ENCODE measurements around the gene ZC3H12D. TPM values are rescaled to one million over a fixed set of nuclear protein-coding genes. Genes with fewer than 3 reads are reported as not detected.

The ZC3H12D gene
- total and polyA plus RNA-seq, 7 donors: 0.17 to 0.41 (median 0.26) TPM

DNA sequence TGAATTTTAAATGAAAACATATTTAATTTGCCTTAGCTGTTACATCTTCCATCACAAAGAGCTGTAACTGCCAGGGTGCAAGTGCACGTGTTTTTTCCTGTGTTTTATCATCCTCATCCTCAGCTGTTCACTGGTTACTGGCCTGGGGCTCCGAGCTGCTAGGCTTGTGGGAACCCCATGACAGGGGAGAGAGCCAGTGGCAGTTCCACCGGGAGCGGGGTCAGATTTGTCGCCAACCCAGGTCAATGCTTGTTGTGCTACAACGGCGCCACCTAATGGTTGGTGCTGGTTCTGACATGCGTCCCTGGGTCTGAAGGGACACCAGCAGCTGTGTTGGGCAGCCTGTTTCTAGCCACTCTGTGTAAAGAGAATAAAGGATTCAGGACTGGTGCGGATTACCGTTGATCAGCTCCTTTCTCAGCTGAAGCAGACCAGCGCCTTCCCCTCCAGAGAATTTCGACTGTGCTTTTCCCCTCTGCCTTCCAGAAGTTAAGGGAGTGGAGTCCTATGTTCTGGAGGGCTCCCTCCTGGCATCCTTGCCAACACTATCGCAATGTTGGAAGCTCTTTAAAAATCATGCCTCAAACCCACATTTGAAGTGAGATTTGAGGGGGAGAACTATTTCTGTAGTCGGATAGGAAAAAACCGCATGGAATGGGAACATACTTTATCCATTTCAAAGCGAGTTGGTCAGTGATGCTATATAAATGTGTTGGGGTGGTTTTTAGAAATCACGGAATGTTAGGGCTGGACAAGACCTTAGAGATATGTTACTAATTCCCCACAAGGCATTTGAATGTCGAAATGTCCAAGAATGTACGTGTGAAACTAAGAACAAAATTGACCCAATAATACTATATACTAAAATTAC, 52.7 kb downstream of the ZC3H12D start:
- TF ChIP-seq, protein P1, sequence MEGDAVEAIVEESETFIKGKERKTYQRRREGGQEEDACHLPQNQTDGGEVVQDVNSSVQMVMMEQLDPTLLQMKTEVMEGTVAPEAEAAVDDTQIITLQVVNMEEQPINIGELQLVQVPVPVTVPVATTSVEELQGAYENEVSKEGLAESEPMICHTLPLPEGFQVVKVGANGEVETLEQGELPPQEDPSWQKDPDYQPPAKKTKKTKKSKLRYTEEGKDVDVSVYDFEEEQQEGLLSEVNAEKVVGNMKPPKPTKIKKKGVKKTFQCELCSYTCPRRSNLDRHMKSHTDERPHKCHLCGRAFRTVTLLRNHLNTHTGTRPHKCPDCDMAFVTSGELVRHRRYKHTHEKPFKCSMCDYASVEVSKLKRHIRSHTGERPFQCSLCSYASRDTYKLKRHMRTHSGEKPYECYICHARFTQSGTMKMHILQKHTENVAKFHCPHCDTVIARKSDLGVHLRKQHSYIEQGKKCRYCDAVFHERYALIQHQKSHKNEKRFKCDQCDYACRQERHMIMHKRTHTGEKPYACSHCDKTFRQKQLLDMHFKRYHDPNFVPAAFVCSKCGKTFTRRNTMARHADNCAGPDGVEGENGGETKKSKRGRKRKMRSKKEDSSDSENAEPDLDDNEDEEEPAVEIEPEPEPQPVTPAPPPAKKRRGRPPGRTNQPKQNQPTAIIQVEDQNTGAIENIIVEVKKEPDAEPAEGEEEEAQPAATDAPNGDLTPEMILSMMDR (IDR thresholded peaks at IDR 0.05): peak; percentile 99
- peak; percentile 93 to 98 (median 96) for ATAC-seq
- H3K27me3 ChIP-seq (ENCODE audit: insufficient read depth in 3 of 3, low read length in 2 of 3): no peaks in the 10 kb centered on the region
- no peak overlapping the region for H3K27ac ChIP-seq
- no peaks in the 10 kb centered on the region for H3K36me3 ChIP-seq (ENCODE audit: insufficient read depth in 1 of 2, low read depth in 1 of 2)
- H3K4me3 ChIP-seq: no peak overlapping the region
- peak; percentile 88 to 93 for DNase-seq
- no peaks in the 10 kb centered on the region for H3K9me3 ChIP-seq
- 23 to 31% (median 26%) methylated on average over 19 of the region's 19 CpGs for WGBS, 3 donors
- intact Hi-C loops (cut with DNase I): loop anchor here (1.0 to 2.0 kb wide), 3 partner anchors 349 to 403 kb away; no protein-coding TSS in a partner anchor
- H3K4me1 ChIP-seq: no peaks in the 10 kb centered on the region

DNA sequence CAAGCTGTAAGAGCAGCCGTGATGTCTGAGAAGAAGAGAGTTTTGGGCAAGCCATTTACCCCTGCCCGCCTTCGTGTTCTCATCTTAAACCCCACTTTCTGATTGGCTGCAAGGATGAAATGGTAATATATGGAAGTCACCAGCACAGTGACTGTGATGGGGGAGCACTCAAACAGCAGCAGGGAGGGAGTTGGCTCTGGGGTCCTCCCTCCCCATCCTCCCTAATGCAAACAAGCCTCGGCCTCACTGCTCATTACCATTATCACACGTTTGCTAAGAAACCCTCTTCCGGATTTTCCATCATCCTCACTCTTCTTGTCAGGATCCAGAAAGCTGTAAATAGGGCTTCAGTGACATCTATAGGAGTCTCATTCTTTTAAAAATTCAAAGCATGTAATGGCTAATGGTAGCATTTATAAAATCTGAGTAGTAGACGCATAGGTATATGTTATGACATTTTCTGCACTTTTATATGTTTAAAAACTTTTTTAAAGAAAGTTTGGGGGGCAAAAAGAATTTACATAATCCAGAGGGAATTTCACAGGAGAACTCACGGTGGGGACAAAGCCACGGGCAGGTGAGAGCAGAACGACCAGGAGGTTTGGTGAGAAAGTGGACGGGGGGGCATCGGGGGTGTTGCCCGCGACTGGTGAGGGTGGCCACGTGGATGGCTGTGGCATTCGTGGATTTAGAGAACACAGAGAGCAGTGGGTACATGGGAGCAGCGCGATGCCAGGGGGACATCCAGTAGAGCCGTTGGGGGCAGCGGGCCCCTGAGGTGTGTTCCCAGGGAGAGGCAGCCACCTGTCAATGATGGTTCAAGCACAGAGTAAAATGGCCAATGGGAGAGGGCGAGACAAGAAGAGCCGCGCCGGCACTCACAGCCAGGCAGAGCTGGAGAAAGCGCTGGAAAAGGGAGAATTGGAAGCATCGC, 55.1 kb downstream of the ZC3H12D start:
- H3K36me3 ChIP-seq (ENCODE audit: insufficient read depth in 1 of 2, low read depth in 1 of 2): no peaks in the 10 kb centered on the region
- TF ChIP-seq, protein P1 (IDR thresholded peaks at IDR 0.05): no peak
- no peak overlapping the region for H3K27ac ChIP-seq
- ATAC-seq: no peak
- DNase-seq: no peak
- intact Hi-C loops (cut with DNase I): loop anchor here in 1 of 2 donors (5.0 kb wide), 1 partner anchor 397 kb away; no protein-coding TSS in a partner anchor
- no peak overlapping the region for H3K4me3 ChIP-seq
- no peaks in the 10 kb centered on the region for H3K27me3 ChIP-seq (ENCODE audit: insufficient read depth in 3 of 3, low read length in 2 of 3)
- 85 to 89% (median 87%) methylated on average over 26 of the region's 26 CpGs for WGBS, 3 donors
- H3K9me3 ChIP-seq: no peaks in the 10 kb centered on the region
- no peaks in the 10 kb centered on the region for H3K4me1 ChIP-seq

DNA sequence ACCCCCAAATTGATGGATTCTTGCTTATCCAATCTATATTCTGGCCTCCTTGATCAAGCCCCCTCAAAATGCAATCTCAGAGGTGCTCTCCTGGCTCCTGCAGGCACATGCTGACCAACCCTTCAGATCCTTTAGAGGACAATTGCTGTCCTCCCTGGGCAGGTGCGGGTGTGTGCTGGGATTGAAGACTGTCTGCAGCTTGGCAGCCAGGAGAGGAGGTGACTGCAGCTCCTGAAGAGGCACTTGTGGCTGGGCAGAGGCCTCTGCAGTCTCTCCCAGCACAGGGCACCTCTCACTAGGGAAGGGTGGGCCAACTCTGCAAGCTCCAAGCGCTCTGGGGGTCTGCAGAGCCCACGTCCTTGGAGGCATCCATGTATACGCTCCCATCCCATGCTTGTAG, 56.2 kb downstream of the ZC3H12D start:
- H3K27me3 ChIP-seq (ENCODE audit: insufficient read depth in 3 of 3, low read length in 2 of 3): no peaks in the 10 kb centered on the region
- intact Hi-C loops (cut with DNase I): loop anchor here in 1 of 2 donors (5.0 kb wide), 1 partner anchor 396 kb away; no protein-coding TSS in a partner anchor
- H3K4me1 ChIP-seq: peaks cover 7% of the 10 kb centered on the region
- H3K9me3 ChIP-seq: no peaks in the 10 kb centered on the region
- no peak overlapping the region for H3K27ac ChIP-seq
- TF ChIP-seq, protein P1 (IDR thresholded peaks at IDR 0.05): no peak
- no peaks in the 10 kb centered on the region for H3K36me3 ChIP-seq (ENCODE audit: insufficient read depth in 1 of 2, low read depth in 1 of 2)
- no peak for ATAC-seq
- DNase-seq: no peak
- WGBS, 3 donors: 90 to 94% (median 91%) methylated on average over 4 of the region's 4 CpGs
- H3K4me3 ChIP-seq: no peak overlapping the region

DNA sequence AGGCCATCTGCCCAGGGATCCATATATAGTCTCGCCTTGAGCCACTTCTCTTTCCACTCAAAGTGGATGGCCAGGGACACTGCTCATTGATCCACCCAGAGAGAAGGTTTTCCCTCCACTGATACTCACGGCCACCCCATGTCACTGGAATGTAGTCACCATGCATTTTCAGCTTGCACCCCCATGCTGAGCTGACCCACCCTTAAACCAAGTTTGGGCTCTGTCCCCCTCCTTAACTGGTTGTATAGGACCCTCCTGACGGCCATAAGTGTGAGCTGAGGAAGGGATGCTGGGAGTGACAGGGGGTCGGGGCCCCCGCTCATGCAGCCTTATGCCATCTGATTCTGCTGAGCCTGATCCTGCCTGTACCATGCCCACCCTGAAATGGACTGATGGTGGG, 59.1 kb downstream of the ZC3H12D start:
- no peak overlapping the region for H3K4me3 ChIP-seq
- intact Hi-C loops (cut with DNase I): loop anchor here in 1 of 2 donors (5.0 kb wide), 1 partner anchor 393 kb away; no protein-coding TSS in a partner anchor
- 90 to 96% (median 92%) methylated on average over 5 of the region's 5 CpGs for WGBS, 3 donors
- ATAC-seq (no peak), DNase-seq (no peak)
- TF ChIP-seq, protein P1 (IDR thresholded peaks at IDR 0.05): no peak
- peaks cover 7% of the 10 kb centered on the region for H3K4me1 ChIP-seq
- H3K36me3 ChIP-seq (ENCODE audit: insufficient read depth in 1 of 2, low read depth in 1 of 2): no peaks in the 10 kb centered on the region
- H3K27me3 ChIP-seq (ENCODE audit: insufficient read depth in 3 of 3, low read length in 2 of 3): no peaks in the 10 kb centered on the region
- no peak overlapping the region for H3K27ac ChIP-seq
- no peaks in the 10 kb centered on the region for H3K9me3 ChIP-seq

Data from psoas muscle (tissue), 8 donors.